Heart left ventricle (tissue), 13 donors: ENCODE data around the gene RPRD1A.

ENCODE experiments used
- CTCF ChIP-seq, 12 donors: fragments of 200-600 bp; sonication (generic) in 4 of 12; IDR thresholded peaks; one replicate each; pipeline versions ENCODE4 v1.5.0 to v1.8.0; 2018 to 2022; ENCODE audit warnings: antibody characterized with exemption in 12 of 12, mild to moderate bottlenecking in 5 of 12
- POLR2A ChIP-seq, 2 donors: fragments of 450-650 bp; IDR thresholded peaks; one replicate each; pipeline ENCODE4 v1.6.1; 2017; ENCODE audit warnings: antibody characterized with exemption in 2 of 2, mild to moderate bottlenecking in 2 of 2, moderate library complexity in 2 of 2
- donor health status: ischemic (EF 13 %, LVEDD 7.1; RV severe dilation, severe dysfunction).
- donor health status: DM: no; HTN: yes; CAD: no.
- donor health status: DM: no; HTN: no; CAD: no.
- donor health status: ischemic (EF 25% LVEDD 6.9; RV normal size, moderate dysfunction).
- donor health status: ischemic (EF 25% LVEDD 5.7; RV mildly dilated, moderate dysfunction).
- donor health status: ischemic (EF 35%, LVEDD 5.7; RV mildly dilated, moderate dysfunction).
- donor health status: nonischemic (EF 11% LVEDD 7.7; RV severe dilation, severe dysfunction).
- donor health status: DM: yes; HTN: yes; CAD: no.
- donor health status: PGD.
- donor health status: ischemic (EF 29% LVEDD 5.4; RV normal size, mild dysfunction).
- donor health status: nonischemic (EF 23%, LVEDD 6.1; RV moderate dilation, normal function).

DNA sequence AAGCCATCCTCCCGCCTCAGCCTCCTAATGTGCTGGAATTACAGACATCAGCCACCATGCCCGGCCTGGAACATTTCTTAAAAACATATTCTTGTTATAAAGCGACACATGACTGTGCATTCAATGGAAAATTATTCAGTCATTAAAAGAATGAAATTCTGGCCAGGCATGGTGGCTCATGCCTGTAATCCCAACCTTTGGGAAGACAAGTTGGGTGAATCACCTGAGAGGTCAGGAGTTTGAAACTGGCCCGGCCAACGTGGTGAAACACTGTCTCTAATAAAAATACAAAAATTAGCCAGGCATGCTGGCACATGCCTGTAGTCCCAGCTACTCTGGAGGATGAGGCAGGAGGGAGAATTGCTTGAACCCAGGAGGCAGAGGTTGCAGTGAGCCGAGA is 21.6 kb upstream of the RPRD1A start:
- no peak for TF ChIP-seq POLR2A (IDR thresholded peaks at IDR 0.05)
- TF ChIP-seq CTCF (IDR thresholded peaks at IDR 0.05) = no peak
